ENCODE data around the gene USP7.

GRCh38 chr16:8963821-8964441, at the start of gene USP7:
- no peak for TF ChIP-seq CTCF (IDR thresholded peaks at IDR 0.05; ENCODE audit: low read depth, low read length, poor library complexity, severe bottlenecking)
- TF ChIP-seq EZH2phosphoT487 (IDR thresholded peaks at IDR 0.05; ENCODE audit: borderline replicate concordance, low read length): no peak
